Fibroblast of skin of abdomen (primary cell): ENCODE data around the gene TNFRSF21.
A peak's percentile ranks its signal among the peaks of the same experiment; 100 is the strongest.
"Not testable (repeated sequence)": the region's sequence is repeated elsewhere in the genome, so short reads cannot be mapped to it uniquely, and the experiment has no call there.

Experiments used
- DNase-seq: peaks from one replicate; pipeline ENCODE4 v3.0.0-alpha.2; 2013

Gene TNFRSF21

GRCh38 chr6:47323321-47323720 lies 13.6 kb upstream of the TNFRSF21 start:
- no peak for DNase-seq

- DNase-seq = no peak
Observed at GRCh38 chr6:47321577-47321976, 11.9 kb upstream of the TNFRSF21 start.

- DNase-seq = no peak
Observed at GRCh38 chr6:47319867-47320266, 10.2 kb upstream of the TNFRSF21 start.

- DNase-seq = no peak
Observed at GRCh38 chr6:47319382-47319781, 9.7 kb upstream of the TNFRSF21 start.

- no peak for DNase-seq
Observed at GRCh38 chr6:47318236-47318989, 8.7 kb upstream of the TNFRSF21 start.

- DNase-seq = not testable (repeated sequence)
Observed at GRCh38 chr6:47315181-47315580, 5.5 kb upstream of the TNFRSF21 start.

GRCh38 chr6:47310131-47310480 lies 401 bp upstream of the TNFRSF21 start:
- no peak for DNase-seq

GRCh38 chr6:47308552-47309290 lies 984 bp downstream of the TNFRSF21 start:
- peak; percentile 10 for DNase-seq

- no peak for DNase-seq
Observed at GRCh38 chr6:47308198-47308517, 1.5 kb downstream of the TNFRSF21 start.

GRCh38 chr6:47307362-47308197 lies 2.1 kb downstream of the TNFRSF21 start:
- DNase-seq = no peak

- DNase-seq = no peak
Observed at GRCh38 chr6:47306887-47307286, 2.8 kb downstream of the TNFRSF21 start.

GRCh38 chr6:47303861-47304260 lies 5.8 kb downstream of the TNFRSF21 start:
- no peak for DNase-seq

GRCh38 chr6:47303342-47303741 lies 6.4 kb downstream of the TNFRSF21 start:
- no peak for DNase-seq

GRCh38 chr6:47302043-47302442 lies 7.7 kb downstream of the TNFRSF21 start:
- DNase-seq = no peak

GRCh38 chr6:47301441-47301840 lies 8.3 kb downstream of the TNFRSF21 start:
- DNase-seq = no peak

- no peak for DNase-seq
Observed at GRCh38 chr6:47300417-47300816, 9.3 kb downstream of the TNFRSF21 start.

- no peak for DNase-seq
Observed at GRCh38 chr6:47299965-47300364, 9.7 kb downstream of the TNFRSF21 start.

- no peak for DNase-seq
Observed at GRCh38 chr6:47298475-47298874, 11.2 kb downstream of the TNFRSF21 start.

- no peak for DNase-seq
Observed at GRCh38 chr6:47294990-47295389, 14.7 kb downstream of the TNFRSF21 start.

GRCh38 chr6:47292944-47293343 lies 16.8 kb downstream of the TNFRSF21 start:
- DNase-seq = peak; percentile 13

GRCh38 chr6:47292027-47292426 lies 17.7 kb downstream of the TNFRSF21 start:
- DNase-seq = no peak

GRCh38 chr6:47290124-47290834 lies 19.4 kb downstream of the TNFRSF21 start:
- DNase-seq = no peak
